Urinary bladder (tissue), 4 donors: ENCODE data around the gene JCAD. TPM values are rescaled to one million over a fixed set of nuclear protein-coding genes. Genes with fewer than 3 reads are reported as not detected.

Source experiments
- DNase-seq: peaks from one replicate; pipeline ENCODE4 v3.0.0-alpha.2; 2015; ENCODE audit errors: extremely low spot score
- H3K27ac ChIP-seq: one replicate; pipeline ENCODE4 v1.5.1; 2013; ENCODE audit warnings: low read depth, mild to moderate bottlenecking, moderate library complexity
- H3K36me3 ChIP-seq: one replicate; pipeline ENCODE4 v1.6.1; 2013; ENCODE audit warnings: mild to moderate bottlenecking, moderate library complexity; ENCODE audit not compliant: insufficient read depth
- H3K4me1 ChIP-seq: one replicate; pipeline ENCODE4 v1.6.1; 2013; ENCODE audit warnings: mild to moderate bottlenecking, moderate library complexity; ENCODE audit not compliant: insufficient read depth
- H3K4me3 ChIP-seq: one replicate; pipeline ENCODE4 v1.5.1; 2013; ENCODE audit warnings: low read depth, low read length
- WGBS: extraction: QIAGEN DNeasy Blood & Tissue Kit; methylation state at CpG from one replicate; pipeline ENCODE4 v1.1.7; 2013; 5-methylcytosine and 5-hydroxymethylcytosine counted together
- polyA plus RNA-seq: library from polyadenylated mRNA; stranded (reverse); fragments of 200-250 nt; gene quantifications from one replicate; pipeline ENCODE4 v1.2.3, GENCODE V29; 2013
- total RNA-seq: library from RNA; depleted of rRNA; stranded (reverse); fragments of >200 nt; gene quantifications from one replicate; pipeline ENCODE4 v1.2.3, GENCODE V29; 2014
- donor health status: healthy with polysubstance abuse.
- donor health status: healthy.

The JCAD gene
- total and polyA plus RNA-seq, 2 donors, result 35.2 to 52.0 TPM

- no peak overlapping the region for H3K4me3 ChIP-seq
- WGBS, result 93% methylated on average over 21 of the region's 21 CpGs
- no peak overlapping the region for H3K27ac ChIP-seq
- H3K4me1 ChIP-seq, result no peaks in the 10 kb centered on the region
- DNase-seq, result no peak
- H3K36me3 ChIP-seq, result no peaks in the 10 kb centered on the region
Measured at GRCh38 chr10:30047430-30047829, 12.0 kb downstream of the JCAD start.

- no peaks in the 10 kb centered on the region for H3K4me1 ChIP-seq
- H3K27ac ChIP-seq, result no peak overlapping the region
- DNase-seq, result no peak
- no peaks in the 10 kb centered on the region for H3K36me3 ChIP-seq
- H3K4me3 ChIP-seq, result no peak overlapping the region
- WGBS, result 74% methylated on average over 3 of the region's 3 CpGs
Measured at GRCh38 chr10:30046476-30046875, 12.9 kb downstream of the JCAD start.

DNA sequence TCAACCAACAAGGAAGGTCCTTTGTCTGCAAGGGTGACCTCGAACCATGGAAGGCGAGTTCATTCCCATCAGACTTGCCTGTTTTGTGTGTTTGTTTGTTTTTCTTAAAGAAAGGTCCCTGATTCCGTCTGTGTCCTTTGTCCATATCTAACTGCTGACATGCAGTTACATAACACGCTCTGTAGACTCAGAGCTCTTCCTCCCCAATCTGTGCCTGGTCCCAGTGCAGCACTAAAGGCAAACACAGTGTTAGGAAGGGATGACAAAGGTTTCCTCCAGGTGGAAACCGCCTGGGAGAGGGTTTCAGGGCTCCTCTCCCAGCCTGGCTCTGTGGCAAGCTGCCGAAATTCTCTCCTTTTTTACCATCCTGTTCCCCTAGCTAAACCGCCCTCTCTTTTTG, 13.4 kb downstream of the JCAD start:
- DNase-seq, result no peak
- Histone ChIP-seq H3K4me1 (no peaks in the 10 kb centered on the region), H3K4me3 (no peak overlapping the region), H3K27ac (no peak overlapping the region), H3K36me3 (no peaks in the 10 kb centered on the region)
- 82% methylated on average over 7 of the region's 7 CpGs for WGBS

GRCh38 chr10:30043476-30044270, 15.7 kb downstream of the JCAD start:
- Histone ChIP-seq H3K36me3 (no peaks in the 10 kb centered on the region), H3K4me3 (no peak overlapping the region), H3K27ac (no peak overlapping the region), H3K4me1 (no peaks in the 10 kb centered on the region)
- no peak for DNase-seq
- WGBS, result 44% methylated on average over 5 of the region's 5 CpGs

- DNase-seq, result no peak
- H3K27ac ChIP-seq, result no peak overlapping the region
- no peaks in the 10 kb centered on the region for H3K4me1 ChIP-seq
- no peaks in the 10 kb centered on the region for H3K36me3 ChIP-seq
- no peak overlapping the region for H3K4me3 ChIP-seq
- WGBS, result 88% methylated on average over 3 of the region's 3 CpGs
Measured at GRCh38 chr10:30042820-30043219, 16.6 kb downstream of the JCAD start.

DNA sequence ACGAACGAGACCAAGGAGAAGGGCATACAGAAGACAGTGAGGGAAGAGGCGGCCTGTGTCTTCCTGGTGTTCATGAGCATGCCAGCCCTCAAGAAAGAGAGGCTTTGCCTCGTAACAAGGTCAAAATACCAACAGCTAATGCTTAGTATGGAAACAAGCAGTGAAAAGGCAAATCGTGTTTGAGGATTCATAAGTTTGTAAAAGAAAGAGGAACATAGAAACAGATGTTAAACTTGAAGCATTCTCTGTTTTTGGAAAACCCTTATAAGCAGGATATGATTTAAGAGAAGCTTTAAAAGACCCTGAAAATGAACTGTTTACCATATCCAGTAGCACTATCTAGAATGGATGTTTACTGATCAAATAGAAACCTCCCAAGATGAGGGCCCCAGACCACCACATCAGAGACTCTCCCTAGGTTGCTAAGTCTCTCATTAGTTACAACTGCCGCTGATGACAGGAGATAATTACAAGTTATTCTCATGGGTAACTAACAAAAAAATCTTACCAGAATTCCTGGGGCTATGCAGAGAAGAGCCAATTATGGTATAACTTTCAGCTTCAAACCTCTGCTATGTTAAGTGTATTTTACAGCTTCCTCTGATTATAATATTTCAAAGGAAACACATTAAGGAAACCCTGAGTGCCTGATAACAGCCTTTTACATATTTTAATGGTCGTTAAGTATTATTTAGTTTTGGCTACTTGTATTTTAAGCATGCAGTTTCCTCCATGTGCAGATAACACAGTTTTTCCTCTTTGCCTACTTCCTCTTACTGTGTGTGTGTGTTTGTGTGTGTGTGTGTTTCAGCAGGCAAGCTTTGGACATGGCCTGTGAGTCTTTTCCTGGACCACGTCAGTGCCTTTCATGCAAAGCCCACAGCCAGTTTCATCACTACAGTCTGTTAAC, 17.9 kb downstream of the JCAD start:
- H3K27ac ChIP-seq, result no peak overlapping the region
- no peak overlapping the region for H3K4me3 ChIP-seq
- H3K36me3 ChIP-seq, result no peaks in the 10 kb centered on the region
- H3K4me1 ChIP-seq, result no peaks in the 10 kb centered on the region
- WGBS, result 50% methylated on average over 8 of the region's 8 CpGs
- DNase-seq, result no peak

DNA sequence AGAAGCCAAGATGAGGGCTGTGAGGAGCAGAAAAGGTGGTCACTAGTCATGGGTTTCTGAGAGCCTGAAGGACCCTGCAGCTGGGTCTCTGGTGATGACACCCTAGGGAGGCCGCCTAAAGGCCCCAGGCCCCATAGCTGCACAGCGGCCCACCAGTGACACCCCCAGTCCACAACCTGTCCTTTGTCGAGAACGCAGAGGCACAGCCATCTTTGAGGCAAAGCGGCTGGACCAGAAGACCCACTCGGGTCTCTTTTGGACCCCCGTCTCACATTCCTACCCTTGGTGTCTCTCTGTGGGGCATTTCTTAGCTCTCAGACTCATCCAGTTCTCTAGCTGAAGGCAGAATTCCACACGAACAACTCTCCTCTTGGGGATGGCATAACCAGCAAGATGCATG, 18.8 kb downstream of the JCAD start:
- DNase-seq, result no peak
- no peaks in the 10 kb centered on the region for H3K36me3 ChIP-seq
- 85% methylated on average over 8 of the region's 8 CpGs for WGBS
- H3K4me1 ChIP-seq, result no peaks in the 10 kb centered on the region
- no peak overlapping the region for H3K27ac ChIP-seq
- H3K4me3 ChIP-seq, result no peak overlapping the region

GRCh38 chr10:30039988-30040387, 19.4 kb downstream of the JCAD start:
- 84% methylated on average over 8 of the region's 8 CpGs for WGBS
- no peak for DNase-seq
- no peak overlapping the region for H3K4me3 ChIP-seq
- no peaks in the 10 kb centered on the region for H3K36me3 ChIP-seq
- no peak overlapping the region for H3K27ac ChIP-seq
- H3K4me1 ChIP-seq, result no peaks in the 10 kb centered on the region

DNA sequence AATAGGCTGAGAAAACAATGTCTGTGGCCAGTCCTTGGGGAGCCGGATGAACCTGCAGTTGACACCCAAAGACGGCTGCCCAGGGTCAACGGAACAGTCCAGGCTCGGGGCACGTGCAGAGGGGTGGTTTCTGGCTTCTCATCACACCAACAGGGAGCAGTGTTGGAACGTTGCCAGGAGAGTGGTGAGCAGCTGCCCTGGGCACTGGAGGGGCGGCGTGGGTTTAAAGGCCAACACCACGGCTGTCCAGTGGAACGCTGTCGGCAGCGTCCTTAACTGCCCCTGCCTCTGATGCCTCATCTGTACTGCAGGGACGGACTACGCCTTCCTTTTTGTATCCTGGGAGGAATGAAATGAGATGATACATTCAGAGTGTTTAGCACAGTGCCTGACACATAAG, 19.8 kb downstream of the JCAD start:
- Histone ChIP-seq H3K36me3 (no peaks in the 10 kb centered on the region), H3K4me1 (no peaks in the 10 kb centered on the region), H3K27ac (no peak overlapping the region), H3K4me3 (no peak overlapping the region)
- 73% methylated on average over 14 of the region's 14 CpGs for WGBS
- DNase-seq, result no peak

GRCh38 chr10:30038781-30039536, 20.4 kb downstream of the JCAD start:
- Histone ChIP-seq H3K27ac (no peak overlapping the region), H3K4me1 (no peaks in the 10 kb centered on the region), H3K4me3 (no peak overlapping the region), H3K36me3 (no peaks in the 10 kb centered on the region)
- DNase-seq, result no peak
- WGBS, result 76% methylated on average over 12 of the region's 12 CpGs

DNA sequence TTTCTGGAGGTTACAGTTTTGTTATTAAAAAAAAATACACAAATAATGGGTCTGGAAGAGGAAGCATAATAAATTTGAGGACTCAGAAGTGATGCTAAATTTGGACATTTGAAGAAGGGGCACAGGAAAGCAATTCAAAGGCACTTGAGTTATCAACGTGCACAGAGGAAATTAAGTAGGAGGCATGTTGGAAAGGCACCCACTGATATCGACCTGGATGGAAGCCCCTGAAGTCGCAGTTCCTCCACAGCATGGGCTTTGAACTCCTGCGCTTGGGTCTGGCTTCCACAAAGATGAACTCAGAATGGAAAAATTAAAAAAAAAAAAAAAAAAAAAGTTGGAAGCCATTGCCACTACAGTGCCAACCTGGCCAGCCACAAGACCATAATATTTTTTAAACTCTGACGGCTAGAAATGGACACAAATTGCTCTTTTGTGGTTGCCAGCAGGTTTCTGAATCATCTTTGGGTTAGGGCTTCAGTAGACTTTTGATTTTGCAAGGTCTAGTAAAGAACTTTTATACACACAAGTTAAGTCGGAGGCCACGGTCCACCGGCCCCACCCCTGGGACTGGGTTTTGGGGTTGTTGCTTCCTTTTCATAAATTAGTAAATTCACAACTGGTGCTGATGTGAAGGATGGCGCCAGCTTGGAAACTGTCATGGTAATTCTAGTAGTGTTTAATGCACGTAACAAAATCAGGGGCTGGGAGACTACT, 21.6 kb downstream of the JCAD start:
- Histone ChIP-seq H3K4me3 (no peak overlapping the region), H3K27ac (no peak overlapping the region), H3K4me1 (no peaks in the 10 kb centered on the region), H3K36me3 (no peaks in the 10 kb centered on the region)
- DNase-seq, result no peak
- 76% methylated on average over 10 of the region's 10 CpGs for WGBS

- no peak for DNase-seq
- 93% methylated on average over 8 of the region's 8 CpGs for WGBS
- Histone ChIP-seq H3K36me3 (no peaks in the 10 kb centered on the region), H3K27ac (no peak overlapping the region), H3K4me1 (no peaks in the 10 kb centered on the region), H3K4me3 (no peak overlapping the region)
Measured at GRCh38 chr10:30036811-30037210, 22.6 kb downstream of the JCAD start.

DNA sequence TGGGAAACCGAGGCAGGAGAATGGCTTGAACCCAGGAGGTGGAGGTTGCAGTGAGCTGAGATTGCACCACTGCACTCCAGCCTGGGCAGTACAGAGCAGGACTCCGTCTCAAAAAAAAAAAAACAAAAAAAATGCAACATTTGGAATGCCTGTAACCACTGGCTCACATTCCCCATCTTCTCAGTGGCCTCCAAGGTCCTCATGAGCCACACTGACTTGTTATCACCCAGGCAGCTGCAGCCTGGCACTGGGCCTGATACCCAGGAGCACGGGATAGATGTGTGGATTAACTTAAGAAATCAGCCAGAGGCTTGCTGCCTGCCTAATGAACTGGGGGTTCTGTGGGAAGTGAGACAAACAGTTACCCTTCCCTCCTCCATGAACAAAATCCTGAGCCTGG, 23.0 kb downstream of the JCAD start:
- 63% methylated on average over 3 of the region's 3 CpGs for WGBS
- DNase-seq, result no peak
- no peak overlapping the region for H3K4me3 ChIP-seq
- H3K36me3 ChIP-seq, result no peaks in the 10 kb centered on the region
- H3K4me1 ChIP-seq, result no peaks in the 10 kb centered on the region
- no peak overlapping the region for H3K27ac ChIP-seq
